Measurements from ENCODE around the gene DTL. TPM values are rescaled to one million over a fixed set of nuclear protein-coding genes. Genes with fewer than 3 reads are reported as not detected.

Gene DTL
- total and polyA plus RNA-seq, 7 donors, result 0.36 to 4.4 (median 0.60) TPM; not detected in 2

- Histone ChIP-seq H3K4me1 (no peaks in the 10 kb centered on the region), H3K27ac (no peak overlapping the region), H3K4me3 (no peak overlapping the region), H3K9me3 (no peaks in the 10 kb centered on the region), H3K36me3 (no peaks in the 10 kb centered on the region), H3K27me3 (no peaks in the 10 kb centered on the region)
- intact Hi-C loops (cut with DNase I), result no loop called here
- 87 to 97% methylated on average over 3 of the region's 3 CpGs for WGBS, 2 donors
- no peak for TF ChIP-seq POLR2A (IDR thresholded peaks at IDR 0.05)
- peak in 2 of 4 donors; percentile 32 to 47 for TF ChIP-seq POLR2AphosphoS5 (IDR thresholded peaks at IDR 0.05)
- no peak for DNase-seq
Observed at GRCh38 chr1:212067787-212068186, 32.2 kb downstream of the DTL start.

- TF ChIP-seq POLR2AphosphoS5 (IDR thresholded peaks at IDR 0.05) (no peak), EP300 (IDR thresholded peaks at IDR 0.05) (no peak), CTCF (IDR thresholded peaks at IDR 0.05) (peak; percentile 61 to 79 (median 71))
- Histone ChIP-seq H3K4me3 (no peak overlapping the region), H3K27ac (no peak overlapping the region), H3K27me3 (no peaks in the 10 kb centered on the region), H3K9me3 (no peaks in the 10 kb centered on the region), H3K4me1 (no peaks in the 10 kb centered on the region), H3K36me3 (no peaks in the 10 kb centered on the region)
- intact Hi-C loops (cut with DNase I), result loop anchor here (2.0 kb wide), 3 partner anchors 220 to 384 kb away; no protein-coding TSS in a partner anchor
- DNase-seq, result no peak
Observed at GRCh38 chr1:212070720-212071302, 35.3 kb downstream of the DTL start.

- H3K36me3 ChIP-seq, result no peaks in the 10 kb centered on the region
- WGBS, 2 donors, result 78 to 86% methylated on average over 1 of the region's 1 CpG
- intact Hi-C loops (cut with DNase I), result no loop called here
- no peak overlapping the region for H3K27ac ChIP-seq
- TF ChIP-seq POLR2AphosphoS5 (IDR thresholded peaks at IDR 0.05) (no peak), POLR2A (IDR thresholded peaks at IDR 0.05) (no peak), CTCF (IDR thresholded peaks at IDR 0.05) (no peak)
- no peak overlapping the region for H3K4me3 ChIP-seq
- H3K4me1 ChIP-seq, result no peaks in the 10 kb centered on the region
- H3K9me3 ChIP-seq, result no peaks in the 10 kb centered on the region
- no peaks in the 10 kb centered on the region for H3K27me3 ChIP-seq
- DNase-seq, result no peak
Observed at GRCh38 chr1:212072047-212072446, 36.5 kb downstream of the DTL start.

GRCh38 chr1:212073490-212073889 is 37.9 kb downstream of the DTL start:
- Histone ChIP-seq H3K4me3 (no peak overlapping the region), H3K9me3 (no peaks in the 10 kb centered on the region), H3K4me1 (no peaks in the 10 kb centered on the region), H3K27me3 (no peaks in the 10 kb centered on the region), H3K27ac (no peak overlapping the region), H3K36me3 (no peaks in the 10 kb centered on the region)
- TF ChIP-seq POLR2A (IDR thresholded peaks at IDR 0.05), result no peak
- TF ChIP-seq POLR2AphosphoS5 (IDR thresholded peaks at IDR 0.05), result no peak
- TF ChIP-seq CTCF (IDR thresholded peaks at IDR 0.05), result no peak
- no peak for TF ChIP-seq EP300 (IDR thresholded peaks at IDR 0.05)
- 95 to 98% methylated on average over 1 of the region's 1 CpG for WGBS, 2 donors
- DNase-seq, result no peak
- intact Hi-C loops (cut with DNase I), result no loop called here

- Histone ChIP-seq H3K4me3 (no peak overlapping the region), H3K36me3 (no peaks in the 10 kb centered on the region), H3K27me3 (no peaks in the 10 kb centered on the region), H3K4me1 (peaks cover 0 to 2% (median 0%) of the 10 kb centered on the region in 4 donors), H3K27ac (no peak overlapping the region), H3K9me3 (no peaks in the 10 kb centered on the region)
- 94 to 95% methylated on average over 3 of the region's 3 CpGs for WGBS, 2 donors
- TF ChIP-seq CTCF (IDR thresholded peaks at IDR 0.05) (no peak), POLR2AphosphoS5 (IDR thresholded peaks at IDR 0.05) (no peak), POLR2A (IDR thresholded peaks at IDR 0.05) (no peak), EP300 (IDR thresholded peaks at IDR 0.05) (no peak)
- DNase-seq, result no peak
- intact Hi-C loops (cut with DNase I), result no loop called here
Observed at GRCh38 chr1:212074313-212074712, 38.8 kb downstream of the DTL start.

All from sigmoid colon (tissue), 7 donors.